Measurements from ENCODE around the gene HECTD4.

DNA sequence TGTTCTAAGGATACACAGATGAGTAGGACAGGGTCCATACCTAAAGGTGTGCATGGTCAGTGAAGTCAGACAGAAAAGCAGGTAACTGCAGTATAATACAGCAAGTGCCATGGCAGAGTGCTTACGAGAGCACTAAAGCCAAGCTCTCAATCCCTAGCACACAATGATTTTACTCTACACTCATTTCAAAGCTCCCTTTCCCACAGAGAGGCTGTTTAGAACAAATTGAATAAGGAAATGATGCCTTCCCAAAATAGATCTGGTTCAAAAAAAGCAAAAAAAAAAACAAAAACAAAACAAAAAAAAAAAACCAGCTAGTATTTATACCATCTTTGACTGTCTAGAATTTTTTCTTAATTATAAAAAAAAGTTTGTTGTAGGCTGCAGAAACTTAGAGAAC, 74.1 kb downstream of the HECTD4 start:
- TF ChIP-seq YY1 (IDR thresholded peaks at IDR 0.05; ENCODE audit: insufficient read depth, insufficient read length) (no peak), ZNF274 (IDR thresholded peaks at IDR 0.05; ENCODE audit: low read depth, low read length) (no peak)

Data from NT2/D1 (cell line).